Breast epithelium (tissue), 3 donors: ENCODE measurements around the gene AOX1.

Experiments
- CTCF ChIP-seq, 3 donors: fragments of 450-650 bp; IDR thresholded peaks; one replicate each; pipeline ENCODE4 v1.5.1; 2016 to 2017; ENCODE audit warnings: antibody characterized with exemption in 3 of 3, mild to moderate bottlenecking in 3 of 3, moderate library complexity in 3 of 3
- POLR2A ChIP-seq: fragments of 450-650 bp; IDR thresholded peaks from one replicate; pipeline ENCODE4 v1.6.1; 2016; ENCODE audit warnings: antibody characterized with exemption, mild to moderate bottlenecking, moderate library complexity

- TF ChIP-seq CTCF (IDR thresholded peaks at IDR 0.05) (no peak), POLR2A (no peak)
These were observed 116.2 kb downstream of the AOX1 start for GRCh38 chr2:200702044-200702443.
